Ascending aorta (tissue), 2 donors: ENCODE results near the gene AGO4. TPM values are rescaled to one million over a fixed set of nuclear protein-coding genes. Genes with fewer than 3 reads are reported as not detected.
A peak's percentile ranks its signal among the peaks of the same experiment; 100 is the strongest.
"Not testable (repeated sequence)": the region's sequence is repeated elsewhere in the genome, so short reads cannot be mapped to it uniquely, and the experiment has no call there.

ENCODE experiments used
- DNase-seq, 2 donors: peaks; one replicate each; pipeline ENCODE4 v3.0.0-alpha.2; 2019; ENCODE audit warnings: low spot score in 2 of 2
- H3K27ac ChIP-seq, 2 donors: fragments of 200-600 bp; sonication (generic); one replicate each; pipeline ENCODE4 v1.5.1; 2016 to 2017; ENCODE audit warnings: mild to moderate bottlenecking in 1 of 2
- H3K27me3 ChIP-seq: fragments of 200-600 bp; sonication (generic); one replicate; pipeline ENCODE4 v1.5.1; 2017
- H3K36me3 ChIP-seq, 2 donors: fragments of 200-600 bp; sonication (generic); one replicate each; pipeline ENCODE4 v1.5.1; 2016
- H3K4me1 ChIP-seq, 2 donors: fragments of 200-600 bp; sonication (generic); one replicate each; pipeline ENCODE4 v1.5.1; 2016 to 2017; ENCODE audit warnings: mild to moderate bottlenecking in 1 of 2
- H3K4me3 ChIP-seq, 2 donors: fragments of 200-600 bp; sonication (generic); one replicate each; pipeline ENCODE4 v1.5.1; 2016 to 2017; ENCODE audit warnings: mild to moderate bottlenecking in 1 of 2
- H3K9me3 ChIP-seq, 2 donors: fragments of 200-600 bp; sonication (generic); one replicate each; pipeline ENCODE4 v1.5.1; 2016
- intact Hi-C: fragments of 100-400 bp; cut with DNase I; formaldehyde crosslinking; loops from one replicate; pipeline ENCODE4 v1.15.1; 2023
- total RNA-seq: library from RNA; depleted of rRNA; stranded (reverse); fragments of >200 nt; gene quantifications from one replicate; pipeline ENCODE4 v1.1.0, GENCODE V29; 2016
- TF ChIP-seq, protein P1 (sequence below), 3 experiments: fragments of 200-600 bp in 2 of 3; fragments of 450-650 bp in 1 of 3; sonication (generic) in 2 of 3; IDR thresholded peaks; one replicate each; pipeline ENCODE4 v1.5.1; 2016 to 2019; ENCODE audit warnings: antibody characterized with exemption in 3 of 3, mild to moderate bottlenecking in 1 of 3, moderate library complexity in 1 of 3

The AGO4 gene
- total RNA-seq, 1 donor from 2014 or later, result 40.4 TPM

- intact Hi-C loops, result loop anchor here (2.0 kb wide), 1 partner anchor 74 kb away; the partner anchor contains the start of gene AGO1
- peak overlapping the region; percentile 90 to 97 for H3K27ac ChIP-seq
Observed at GRCh38 chr1:35808450-35809113, 766 bp downstream of the AGO4 start.

DNA sequence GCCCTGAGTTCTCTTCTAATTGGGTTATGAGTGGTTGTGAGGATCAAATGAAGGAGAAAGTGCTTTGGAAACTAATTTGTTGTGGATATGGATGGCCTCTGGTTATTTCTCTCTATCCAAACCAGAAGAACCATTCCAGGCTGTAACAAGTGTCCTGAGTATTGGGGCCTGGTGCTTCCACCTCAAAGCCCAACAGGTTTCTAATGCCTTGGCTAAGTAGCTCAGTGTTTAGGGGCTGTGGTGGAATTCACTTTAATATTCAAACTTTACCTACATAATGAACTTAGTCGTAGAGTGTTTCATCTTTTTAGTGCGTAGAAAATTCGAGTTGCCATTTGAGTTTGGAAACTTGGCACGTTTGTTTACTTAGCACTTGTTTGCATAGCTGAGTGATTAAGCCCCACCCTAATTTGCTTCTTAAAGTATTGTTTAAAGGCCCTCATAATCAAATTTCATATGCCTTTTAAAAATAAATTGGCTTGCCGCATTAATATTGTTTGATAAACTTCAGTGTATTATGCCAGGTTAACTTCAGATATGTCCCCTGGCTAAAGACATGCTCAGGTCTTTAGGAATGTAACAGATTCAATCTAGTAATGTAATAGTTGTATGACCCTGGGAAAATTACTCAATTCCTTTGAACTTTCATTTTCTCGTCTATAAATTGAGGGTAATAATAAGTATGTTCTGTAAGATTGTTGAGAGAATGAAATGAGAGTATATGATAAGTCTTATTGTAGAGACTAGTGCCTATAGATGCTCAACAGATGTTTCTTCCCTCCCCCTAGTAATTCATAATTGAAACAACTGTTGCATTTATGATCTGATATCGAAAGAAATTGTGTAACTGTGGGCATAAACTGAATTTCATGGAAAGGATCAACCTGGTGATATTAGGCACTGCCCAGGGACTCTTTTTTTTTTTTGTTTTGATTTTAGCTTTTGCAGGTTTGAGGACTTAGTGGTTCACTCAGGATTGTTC lies 1.6 kb downstream of the AGO4 start:
- no peaks in the 10 kb centered on the region for H3K9me3 ChIP-seq
- peak overlapping the region; percentile 90 to 97 for H3K27ac ChIP-seq
- peak overlapping the region; percentile 83 to 99 for H3K4me3 ChIP-seq
- H3K4me1 ChIP-seq, result peaks cover 0 to 7% of the 10 kb centered on the region in 2 donors
- H3K36me3 ChIP-seq, result no peaks in the 10 kb centered on the region
- no peaks in the 10 kb centered on the region for H3K27me3 ChIP-seq
- intact Hi-C loops, result loop anchor here (2.0 kb wide), 1 partner anchor 73 kb away; the partner anchor contains the start of gene AGO1
- TF ChIP-seq, protein P1, sequence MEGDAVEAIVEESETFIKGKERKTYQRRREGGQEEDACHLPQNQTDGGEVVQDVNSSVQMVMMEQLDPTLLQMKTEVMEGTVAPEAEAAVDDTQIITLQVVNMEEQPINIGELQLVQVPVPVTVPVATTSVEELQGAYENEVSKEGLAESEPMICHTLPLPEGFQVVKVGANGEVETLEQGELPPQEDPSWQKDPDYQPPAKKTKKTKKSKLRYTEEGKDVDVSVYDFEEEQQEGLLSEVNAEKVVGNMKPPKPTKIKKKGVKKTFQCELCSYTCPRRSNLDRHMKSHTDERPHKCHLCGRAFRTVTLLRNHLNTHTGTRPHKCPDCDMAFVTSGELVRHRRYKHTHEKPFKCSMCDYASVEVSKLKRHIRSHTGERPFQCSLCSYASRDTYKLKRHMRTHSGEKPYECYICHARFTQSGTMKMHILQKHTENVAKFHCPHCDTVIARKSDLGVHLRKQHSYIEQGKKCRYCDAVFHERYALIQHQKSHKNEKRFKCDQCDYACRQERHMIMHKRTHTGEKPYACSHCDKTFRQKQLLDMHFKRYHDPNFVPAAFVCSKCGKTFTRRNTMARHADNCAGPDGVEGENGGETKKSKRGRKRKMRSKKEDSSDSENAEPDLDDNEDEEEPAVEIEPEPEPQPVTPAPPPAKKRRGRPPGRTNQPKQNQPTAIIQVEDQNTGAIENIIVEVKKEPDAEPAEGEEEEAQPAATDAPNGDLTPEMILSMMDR (IDR thresholded peaks at IDR 0.05), result no peak
- no peak for DNase-seq

More at GRCh38 chr1:35808450-35809113, 766 bp downstream of the AGO4 start:
- TF ChIP-seq, protein P1 (IDR thresholded peaks at IDR 0.05), result no peak
- Histone ChIP-seq H3K4me3 (peak overlapping the region; percentile 83 to 99), H3K9me3 (no peaks in the 10 kb centered on the region), H3K4me1 (peaks cover 0 to 7% of the 10 kb centered on the region in 2 donors), H3K36me3 (no peaks in the 10 kb centered on the region), H3K27me3 (no peaks in the 10 kb centered on the region)
- DNase-seq, result peak in 1 of 2 donors; percentile 74

GRCh38 chr1:35810096-35810881 lies 2.5 kb downstream of the AGO4 start:
- peaks cover 0 to 7% of the 10 kb centered on the region in 2 donors for H3K4me1 ChIP-seq
- intact Hi-C loops, result no loop called here

DNA sequence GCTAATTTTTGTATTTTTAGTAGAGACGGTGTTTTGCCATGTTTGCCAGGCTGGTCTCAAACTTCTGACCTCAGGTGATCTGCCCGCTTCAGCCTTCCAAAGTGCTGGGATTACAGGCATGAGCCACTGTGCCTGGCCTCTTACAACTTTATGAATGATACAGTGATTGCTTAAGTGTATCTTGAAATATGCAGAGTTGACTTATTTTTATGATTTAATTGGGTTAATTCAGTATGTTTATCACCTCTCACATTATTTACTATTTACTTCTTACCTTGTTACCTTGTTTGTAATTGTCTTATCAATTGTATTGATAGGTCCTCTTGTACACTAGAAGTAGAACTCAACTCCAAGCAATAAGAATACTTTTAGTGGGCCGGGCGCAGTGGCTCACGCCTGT lies 4.9 kb downstream of the AGO4 start:
- DNase-seq, H3K27ac ChIP-seq, H3K27me3 ChIP-seq, H3K9me3 ChIP-seq, H3K4me3 ChIP-seq, intact Hi-C loops, H3K4me1 ChIP-seq, H3K36me3 ChIP-seq: not testable (repeated sequence)

More at GRCh38 chr1:35810096-35810881, 2.5 kb downstream of the AGO4 start:
- Histone ChIP-seq H3K9me3 (no peaks in the 10 kb centered on the region), H3K27ac (peak overlapping the region in 1 of 2 donors; percentile 97), H3K4me3 (peak overlapping the region in 1 of 2 donors; percentile 99), H3K36me3 (no peaks in the 10 kb centered on the region), H3K27me3 (no peaks in the 10 kb centered on the region)
- TF ChIP-seq, protein P1 (IDR thresholded peaks at IDR 0.05), result no peak
- no peak for DNase-seq

DNA sequence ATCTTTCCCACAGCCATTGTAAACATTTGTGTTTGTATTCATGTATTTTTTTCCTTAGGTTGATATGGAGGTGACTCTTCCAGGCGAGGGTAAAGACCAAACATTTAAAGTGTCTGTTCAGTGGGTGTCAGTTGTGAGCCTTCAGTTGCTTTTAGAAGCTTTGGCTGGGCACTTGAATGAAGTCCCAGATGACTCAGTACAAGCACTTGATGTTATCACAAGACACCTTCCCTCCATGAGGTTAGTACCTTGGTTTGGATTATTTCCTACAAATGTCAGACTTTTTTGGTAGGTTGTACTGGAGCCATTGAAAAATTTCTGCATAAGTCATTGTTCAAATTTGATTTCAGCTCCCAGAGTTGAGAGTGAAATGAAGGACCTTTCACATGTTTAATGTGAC lies 17.4 kb downstream of the AGO4 start:
- H3K27ac ChIP-seq, result no peak overlapping the region
- H3K4me1 ChIP-seq, result no peaks in the 10 kb centered on the region
- H3K36me3 ChIP-seq, result peaks cover 51 to 54% of the 10 kb centered on the region in 2 donors
- no peak for DNase-seq
- intact Hi-C loops, result no loop called here
- no peak overlapping the region for H3K4me3 ChIP-seq
- TF ChIP-seq, protein P1 (IDR thresholded peaks at IDR 0.05), result no peak
- H3K9me3 ChIP-seq, result no peaks in the 10 kb centered on the region
- H3K27me3 ChIP-seq, result no peaks in the 10 kb centered on the region
